HepG2 (cell line): ENCODE results near the gene FRMD5.

Experiments
- CHD4 ChIP-seq: fragments of 200-600 bp; sonication (generic); IDR thresholded peaks from 2 replicates; pipeline ENCODE4 v1.7.0; 2017; ENCODE audit warnings: mild to moderate bottlenecking, low read length, borderline replicate concordance
- EP300 ChIP-seq, 3 experiments: sonication (generic) in 1 of 3; formaldehyde crosslinking in 1 of 3; IDR thresholded peaks; 2 replicates each; pipeline versions ENCODE4 v1.5.1 to v1.6.1; 2011 to 2020; ENCODE audit warnings: low read depth in 2 of 3, low read length in 2 of 3, borderline replicate concordance in 1 of 3, improper control_type of control experiment in 1 of 3, mild to moderate bottlenecking in 1 of 3, missing genetic modification reagents in 1 of 3, moderate library complexity in 1 of 3
- MEIS2 ChIP-seq: sonication (generic); formaldehyde crosslinking; IDR thresholded peaks from 2 replicates; pipeline ENCODE4 v1.9.0; 2021; ENCODE audit warnings: mild to moderate bottlenecking, missing genetic modification reagents
- MXI1 ChIP-seq: IDR thresholded peaks from 3 replicates; pipeline ENCODE4 v1.6.1; 2012; ENCODE audit warnings: low read depth, low read length, inconsistent platforms, borderline replicate concordance
- NFIC ChIP-seq: IDR thresholded peaks from 2 replicates; pipeline ENCODE4 v1.6.1; 2012; ENCODE audit warnings: mild to moderate bottlenecking, low read length, inconsistent platforms
- TBL1XR1 ChIP-seq: fragments of 150-350 bp; IDR thresholded peaks from 2 replicates; pipeline ENCODE4 v1.6.1; 2014; ENCODE audit warnings: borderline replicate concordance, low read length; ENCODE audit not compliant: partially characterized antibody
- TOPORS ChIP-seq: sonication (generic); formaldehyde crosslinking; IDR thresholded peaks from 2 replicates; pipeline ENCODE4 v1.8.0; 2023; ENCODE audit warnings: mild to moderate bottlenecking, missing genetic modification reagents
- ZNF335 ChIP-seq: sonication (generic); formaldehyde crosslinking; IDR thresholded peaks from 2 replicates; pipeline ENCODE4 v1.4.0; 2020; ENCODE audit warnings: missing genetic modification reagents
- ZNF703 ChIP-seq: sonication (generic); formaldehyde crosslinking; IDR thresholded peaks from 2 replicates; pipeline ENCODE4 v1.5.1; 2020; ENCODE audit warnings: missing genetic modification reagents, mild to moderate bottlenecking, moderate library complexity, borderline replicate concordance
- TF ChIP-seq, protein P1 (sequence below): sonication (generic); formaldehyde crosslinking; IDR thresholded peaks from 2 replicates; pipeline ENCODE4 v1.5.1; 2020; ENCODE audit warnings: mild to moderate bottlenecking, missing genetic modification reagents, moderate library complexity
- TF ChIP-seq, protein P2 (sequence below): sonication (generic); formaldehyde crosslinking; IDR thresholded peaks from 2 replicates; pipeline ENCODE4 v1.9.0; 2021; ENCODE audit warnings: missing genetic modification reagents, borderline replicate concordance
- TF ChIP-seq, protein P3 (sequence below), 2 experiments: fragments of 450-650 bp in 1 of 2; sonication (generic) in 1 of 2; formaldehyde crosslinking in 1 of 2; IDR thresholded peaks; 2 replicates each; pipeline versions ENCODE4 v1.6.1 to v1.8.0; 2016 to 2022; ENCODE audit warnings: antibody characterized with exemption in 1 of 2, mild to moderate bottlenecking in 1 of 2, missing genetic modification reagents in 1 of 2
- TF ChIP-seq, protein P4 (sequence below): sonication (generic); formaldehyde crosslinking; IDR thresholded peaks from 2 replicates; pipeline ENCODE4 v1.4.0; 2020; ENCODE audit warnings: mild to moderate bottlenecking, missing genetic modification reagents
- TF ChIP-seq, protein P5 (sequence below): sonication (generic); formaldehyde crosslinking; IDR thresholded peaks from 2 replicates; pipeline ENCODE4 v1.8.1; 2022; ENCODE audit warnings: low read depth, mild to moderate bottlenecking, missing genetic modification reagents

DNA sequence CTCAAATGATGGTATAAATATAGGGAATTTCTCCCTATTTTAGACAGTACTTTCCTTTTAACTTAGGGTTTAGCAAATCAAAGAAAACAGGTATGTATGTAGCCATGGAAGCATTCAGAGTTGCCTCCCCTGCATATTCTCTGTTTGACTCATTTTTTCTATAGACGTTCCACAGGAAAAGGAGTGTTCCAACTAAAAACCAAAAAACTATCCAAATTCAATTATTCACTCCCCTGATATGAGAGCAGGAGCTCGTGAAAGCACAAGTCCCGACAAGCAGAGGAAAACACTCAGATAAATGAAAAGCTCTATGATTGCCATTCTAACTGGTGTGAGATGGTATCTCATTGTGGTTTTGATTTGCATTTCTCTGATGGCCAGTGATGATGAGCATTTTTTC is 119.5 kb downstream of the FRMD5 start:
- TF ChIP-seq EP300 (IDR thresholded peaks at IDR 0.05; ENCODE audit: low read depth in 2 of 2, low read length in 2 of 2), result no peak
- no peak for TF ChIP-seq EP300 (CRISPR knock-in tag; IDR thresholded peaks at IDR 0.05; ENCODE audit: borderline replicate concordance)
- TF ChIP-seq, protein P1, sequence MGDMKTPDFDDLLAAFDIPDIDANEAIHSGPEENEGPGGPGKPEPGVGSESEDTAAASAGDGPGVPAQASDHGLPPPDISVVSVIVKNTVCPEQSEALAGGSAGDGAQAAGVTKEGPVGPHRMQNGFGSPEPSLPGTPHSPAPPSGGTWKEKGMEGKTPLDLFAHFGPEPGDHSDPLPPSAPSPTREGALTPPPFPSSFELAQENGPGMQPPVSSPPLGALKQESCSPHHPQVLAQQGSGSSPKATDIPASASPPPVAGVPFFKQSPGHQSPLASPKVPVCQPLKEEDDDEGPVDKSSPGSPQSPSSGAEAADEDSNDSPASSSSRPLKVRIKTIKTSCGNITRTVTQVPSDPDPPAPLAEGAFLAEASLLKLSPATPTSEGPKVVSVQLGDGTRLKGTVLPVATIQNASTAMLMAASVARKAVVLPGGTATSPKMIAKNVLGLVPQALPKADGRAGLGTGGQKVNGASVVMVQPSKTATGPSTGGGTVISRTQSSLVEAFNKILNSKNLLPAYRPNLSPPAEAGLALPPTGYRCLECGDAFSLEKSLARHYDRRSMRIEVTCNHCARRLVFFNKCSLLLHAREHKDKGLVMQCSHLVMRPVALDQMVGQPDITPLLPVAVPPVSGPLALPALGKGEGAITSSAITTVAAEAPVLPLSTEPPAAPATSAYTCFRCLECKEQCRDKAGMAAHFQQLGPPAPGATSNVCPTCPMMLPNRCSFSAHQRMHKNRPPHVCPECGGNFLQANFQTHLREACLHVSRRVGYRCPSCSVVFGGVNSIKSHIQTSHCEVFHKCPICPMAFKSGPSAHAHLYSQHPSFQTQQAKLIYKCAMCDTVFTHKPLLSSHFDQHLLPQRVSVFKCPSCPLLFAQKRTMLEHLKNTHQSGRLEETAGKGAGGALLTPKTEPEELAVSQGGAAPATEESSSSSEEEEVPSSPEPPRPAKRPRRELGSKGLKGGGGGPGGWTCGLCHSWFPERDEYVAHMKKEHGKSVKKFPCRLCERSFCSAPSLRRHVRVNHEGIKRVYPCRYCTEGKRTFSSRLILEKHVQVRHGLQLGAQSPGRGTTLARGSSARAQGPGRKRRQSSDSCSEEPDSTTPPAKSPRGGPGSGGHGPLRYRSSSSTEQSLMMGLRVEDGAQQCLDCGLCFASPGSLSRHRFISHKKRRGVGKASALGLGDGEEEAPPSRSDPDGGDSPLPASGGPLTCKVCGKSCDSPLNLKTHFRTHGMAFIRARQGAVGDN, result no peak
- TF ChIP-seq ZNF703, result no peak
- TF ChIP-seq MXI1, result no peak
- TF ChIP-seq, protein P2, sequence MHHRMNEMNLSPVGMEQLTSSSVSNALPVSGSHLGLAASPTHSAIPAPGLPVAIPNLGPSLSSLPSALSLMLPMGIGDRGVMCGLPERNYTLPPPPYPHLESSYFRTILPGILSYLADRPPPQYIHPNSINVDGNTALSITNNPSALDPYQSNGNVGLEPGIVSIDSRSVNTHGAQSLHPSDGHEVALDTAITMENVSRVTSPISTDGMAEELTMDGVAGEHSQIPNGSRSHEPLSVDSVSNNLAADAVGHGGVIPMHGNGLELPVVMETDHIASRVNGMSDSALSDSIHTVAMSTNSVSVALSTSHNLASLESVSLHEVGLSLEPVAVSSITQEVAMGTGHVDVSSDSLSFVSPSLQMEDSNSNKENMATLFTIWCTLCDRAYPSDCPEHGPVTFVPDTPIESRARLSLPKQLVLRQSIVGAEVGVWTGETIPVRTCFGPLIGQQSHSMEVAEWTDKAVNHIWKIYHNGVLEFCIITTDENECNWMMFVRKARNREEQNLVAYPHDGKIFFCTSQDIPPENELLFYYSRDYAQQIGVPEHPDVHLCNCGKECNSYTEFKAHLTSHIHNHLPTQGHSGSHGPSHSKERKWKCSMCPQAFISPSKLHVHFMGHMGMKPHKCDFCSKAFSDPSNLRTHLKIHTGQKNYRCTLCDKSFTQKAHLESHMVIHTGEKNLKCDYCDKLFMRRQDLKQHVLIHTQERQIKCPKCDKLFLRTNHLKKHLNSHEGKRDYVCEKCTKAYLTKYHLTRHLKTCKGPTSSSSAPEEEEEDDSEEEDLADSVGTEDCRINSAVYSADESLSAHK (CRISPR knock-in tag), result no peak
- TF ChIP-seq TOPORS, result no peak
- no peak for TF ChIP-seq MEIS2 (CRISPR knock-in tag)
- TF ChIP-seq CHD4, result no peak
- TF ChIP-seq, protein P3, sequence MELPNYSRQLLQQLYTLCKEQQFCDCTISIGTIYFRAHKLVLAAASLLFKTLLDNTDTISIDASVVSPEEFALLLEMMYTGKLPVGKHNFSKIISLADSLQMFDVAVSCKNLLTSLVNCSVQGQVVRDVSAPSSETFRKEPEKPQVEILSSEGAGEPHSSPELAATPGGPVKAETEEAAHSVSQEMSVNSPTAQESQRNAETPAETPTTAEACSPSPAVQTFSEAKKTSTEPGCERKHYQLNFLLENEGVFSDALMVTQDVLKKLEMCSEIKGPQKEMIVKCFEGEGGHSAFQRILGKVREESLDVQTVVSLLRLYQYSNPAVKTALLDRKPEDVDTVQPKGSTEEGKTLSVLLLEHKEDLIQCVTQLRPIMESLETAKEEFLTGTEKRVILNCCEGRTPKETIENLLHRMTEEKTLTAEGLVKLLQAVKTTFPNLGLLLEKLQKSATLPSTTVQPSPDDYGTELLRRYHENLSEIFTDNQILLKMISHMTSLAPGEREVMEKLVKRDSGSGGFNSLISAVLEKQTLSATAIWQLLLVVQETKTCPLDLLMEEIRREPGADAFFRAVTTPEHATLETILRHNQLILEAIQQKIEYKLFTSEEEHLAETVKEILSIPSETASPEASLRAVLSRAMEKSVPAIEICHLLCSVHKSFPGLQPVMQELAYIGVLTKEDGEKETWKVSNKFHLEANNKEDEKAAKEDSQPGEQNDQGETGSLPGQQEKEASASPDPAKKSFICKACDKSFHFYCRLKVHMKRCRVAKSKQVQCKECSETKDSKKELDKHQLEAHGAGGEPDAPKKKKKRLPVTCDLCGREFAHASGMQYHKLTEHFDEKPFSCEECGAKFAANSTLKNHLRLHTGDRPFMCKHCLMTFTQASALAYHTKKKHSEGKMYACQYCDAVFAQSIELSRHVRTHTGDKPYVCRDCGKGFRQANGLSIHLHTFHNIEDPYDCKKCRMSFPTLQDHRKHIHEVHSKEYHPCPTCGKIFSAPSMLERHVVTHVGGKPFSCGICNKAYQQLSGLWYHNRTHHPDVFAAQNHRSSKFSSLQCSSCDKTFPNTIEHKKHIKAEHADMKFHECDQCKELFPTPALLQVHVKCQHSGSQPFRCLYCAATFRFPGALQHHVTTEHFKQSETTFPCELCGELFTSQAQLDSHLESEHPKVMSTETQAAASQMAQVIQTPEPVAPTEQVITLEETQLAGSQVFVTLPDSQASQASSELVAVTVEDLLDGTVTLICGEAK (IDR thresholded peaks at IDR 0.05), result no peak
- TF ChIP-seq, protein P3 (CRISPR knock-in tag; IDR thresholded peaks at IDR 0.05), result no peak
- TF ChIP-seq, protein P4, sequence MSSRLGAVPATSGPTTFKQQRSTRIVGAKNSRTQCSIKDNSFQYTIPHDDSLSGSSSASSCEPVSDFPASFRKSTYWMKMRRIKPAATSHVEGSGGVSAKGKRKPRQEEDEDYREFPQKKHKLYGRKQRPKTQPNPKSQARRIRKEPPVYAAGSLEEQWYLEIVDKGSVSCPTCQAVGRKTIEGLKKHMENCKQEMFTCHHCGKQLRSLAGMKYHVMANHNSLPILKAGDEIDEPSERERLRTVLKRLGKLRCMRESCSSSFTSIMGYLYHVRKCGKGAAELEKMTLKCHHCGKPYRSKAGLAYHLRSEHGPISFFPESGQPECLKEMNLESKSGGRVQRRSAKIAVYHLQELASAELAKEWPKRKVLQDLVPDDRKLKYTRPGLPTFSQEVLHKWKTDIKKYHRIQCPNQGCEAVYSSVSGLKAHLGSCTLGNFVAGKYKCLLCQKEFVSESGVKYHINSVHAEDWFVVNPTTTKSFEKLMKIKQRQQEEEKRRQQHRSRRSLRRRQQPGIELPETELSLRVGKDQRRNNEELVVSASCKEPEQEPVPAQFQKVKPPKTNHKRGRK (CRISPR knock-in tag), result no peak
- TF ChIP-seq NFIC, result no peak
- TF ChIP-seq, protein P5, sequence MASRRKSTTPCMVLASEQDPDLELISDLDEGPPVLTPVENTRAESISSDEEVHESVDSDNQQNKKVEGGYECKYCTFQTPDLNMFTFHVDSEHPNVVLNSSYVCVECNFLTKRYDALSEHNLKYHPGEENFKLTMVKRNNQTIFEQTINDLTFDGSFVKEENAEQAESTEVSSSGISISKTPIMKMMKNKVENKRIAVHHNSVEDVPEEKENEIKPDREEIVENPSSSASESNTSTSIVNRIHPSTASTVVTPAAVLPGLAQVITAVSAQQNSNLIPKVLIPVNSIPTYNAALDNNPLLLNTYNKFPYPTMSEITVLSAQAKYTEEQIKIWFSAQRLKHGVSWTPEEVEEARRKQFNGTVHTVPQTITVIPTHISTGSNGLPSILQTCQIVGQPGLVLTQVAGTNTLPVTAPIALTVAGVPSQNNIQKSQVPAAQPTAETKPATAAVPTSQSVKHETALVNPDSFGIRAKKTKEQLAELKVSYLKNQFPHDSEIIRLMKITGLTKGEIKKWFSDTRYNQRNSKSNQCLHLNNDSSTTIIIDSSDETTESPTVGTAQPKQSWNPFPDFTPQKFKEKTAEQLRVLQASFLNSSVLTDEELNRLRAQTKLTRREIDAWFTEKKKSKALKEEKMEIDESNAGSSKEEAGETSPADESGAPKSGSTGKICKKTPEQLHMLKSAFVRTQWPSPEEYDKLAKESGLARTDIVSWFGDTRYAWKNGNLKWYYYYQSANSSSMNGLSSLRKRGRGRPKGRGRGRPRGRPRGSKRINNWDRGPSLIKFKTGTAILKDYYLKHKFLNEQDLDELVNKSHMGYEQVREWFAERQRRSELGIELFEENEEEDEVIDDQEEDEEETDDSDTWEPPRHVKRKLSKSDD, result no peak
- TF ChIP-seq ZNF335 (CRISPR knock-in tag), result no peak
- no peak for TF ChIP-seq TBL1XR1
